NCI-H1417 (cell line): ENCODE measurements around the gene ESM1.
A peak's percentile ranks its signal among the peaks of the same experiment; 100 is the strongest.

ENCODE experiments used
- DNase-seq, 3 experiments: peaks; one replicate each; lab custom pipeline; 2025; lab: John Stamatoyannopoulos, UW

Gene ESM1

DNA sequence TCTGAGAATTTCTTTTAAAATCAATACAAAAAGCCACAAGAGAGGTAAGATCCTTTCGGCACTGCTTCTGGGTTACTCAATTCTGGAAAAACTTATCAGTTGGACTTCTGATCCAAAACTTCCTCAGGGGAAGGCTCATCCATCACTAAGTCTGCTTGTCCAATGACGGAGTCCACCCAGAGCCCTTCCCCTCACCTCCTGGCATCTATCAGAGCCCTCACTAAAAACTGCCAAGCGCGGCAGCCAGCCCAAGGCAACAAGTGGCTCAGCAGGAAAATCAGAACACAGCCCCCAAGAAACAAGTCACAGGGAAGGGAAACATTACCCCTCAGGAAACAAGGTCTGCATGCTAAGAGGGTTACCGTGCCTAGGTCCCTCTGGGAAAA is 869 bp upstream of the ESM1 start:
- DNase-seq: no peak

DNA sequence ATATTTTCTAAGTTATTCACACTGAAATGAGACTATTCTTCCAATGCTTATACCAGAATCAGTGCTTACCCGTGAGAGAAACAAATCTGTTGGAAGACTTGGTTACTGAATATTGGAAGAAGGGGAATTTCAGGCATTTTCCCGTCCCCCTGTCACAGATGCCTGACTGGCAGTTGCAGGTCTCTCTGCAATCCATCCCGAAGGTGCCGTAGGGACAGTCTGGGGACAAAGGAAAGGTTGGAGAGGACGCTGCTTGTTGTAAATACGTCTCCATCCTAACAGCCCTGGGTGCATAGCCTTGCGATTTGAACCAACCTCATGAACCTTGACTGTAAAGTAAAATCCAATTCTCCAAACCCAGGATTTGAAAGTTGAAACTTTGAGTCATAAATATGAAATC is 3.5 kb downstream of the ESM1 start:
- no peak for DNase-seq

- no peak for DNase-seq
Observed at GRCh38 chr5:54975701-54976100, 9.7 kb downstream of the ESM1 start.

GRCh38 chr5:54969856-54970828 is 15.3 kb downstream of the ESM1 start:
- no peak for DNase-seq

DNA sequence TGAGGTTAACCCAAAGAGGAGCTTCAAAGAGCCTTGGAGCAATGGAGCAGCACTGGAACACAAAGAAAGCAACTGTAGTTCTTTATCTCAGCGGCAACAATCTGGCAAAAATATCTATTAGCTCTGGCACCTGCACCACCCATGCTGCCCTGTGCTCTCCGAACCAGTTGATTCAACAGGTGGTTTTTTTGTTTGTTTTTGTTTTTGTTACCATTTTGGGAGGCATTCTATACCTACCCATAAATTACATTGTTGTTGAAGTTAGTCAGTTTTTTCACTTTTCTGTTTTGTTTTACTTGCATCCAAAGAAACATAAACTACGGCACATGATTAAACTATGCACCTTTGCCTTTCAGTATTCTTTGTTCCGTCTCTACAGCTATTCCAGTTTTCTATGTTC is 16.2 kb downstream of the ESM1 start:
- DNase-seq: no peak

DNA sequence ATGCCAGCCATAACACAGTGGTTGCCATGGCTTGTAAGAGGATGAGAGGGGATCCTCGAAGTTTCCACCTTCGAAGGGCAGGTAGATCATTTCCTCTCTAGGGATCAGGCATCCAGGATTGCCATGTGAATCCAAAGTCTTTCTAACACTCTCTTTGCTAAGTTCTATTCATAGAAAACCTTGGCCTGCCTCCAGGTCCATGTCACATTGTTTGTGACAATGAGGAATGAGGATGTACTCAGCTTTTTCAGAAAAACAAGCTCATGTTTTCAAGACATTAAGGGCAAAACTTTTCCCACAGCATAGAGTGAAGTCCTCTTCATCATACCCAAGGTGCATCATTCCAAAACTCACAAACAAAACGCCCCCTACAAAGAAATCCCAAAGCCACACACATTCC is 19.6 kb downstream of the ESM1 start:
- no peak for DNase-seq

- peak in 1 of 3 experiments; percentile 8 for DNase-seq
Observed at GRCh38 chr5:54964405-54964804, 21.0 kb downstream of the ESM1 start.

GRCh38 chr5:54959673-54960418 is 25.5 kb downstream of the ESM1 start:
- peak; percentile 8 to 37 (median 26) for DNase-seq

DNA sequence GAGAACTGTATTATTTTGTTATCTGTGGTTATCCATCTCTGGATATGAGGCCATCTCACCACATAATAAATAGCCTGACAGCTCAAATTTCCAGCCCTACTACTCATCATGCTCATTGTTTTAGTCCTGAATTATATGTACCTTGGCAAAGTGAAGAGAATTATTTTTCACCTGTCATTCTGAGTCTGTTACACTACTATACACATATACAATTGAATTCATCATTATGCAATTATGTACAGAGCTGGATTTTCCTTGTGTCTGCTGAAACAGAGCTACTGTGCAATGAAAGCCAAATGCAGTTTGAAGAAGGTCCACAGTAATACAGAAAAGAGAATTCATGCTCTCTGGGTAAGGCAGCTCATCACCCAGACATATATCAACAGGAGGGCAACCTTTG is 28.5 kb downstream of the ESM1 start:
- peak in 1 of 3 experiments; percentile 11 for DNase-seq

GRCh38 chr5:54947187-54947586 is 38.2 kb downstream of the ESM1 start:
- no peak for DNase-seq

- DNase-seq: no peak
Observed at GRCh38 chr5:54946306-54946819, 39.0 kb downstream of the ESM1 start.

GRCh38 chr5:54944364-54944763 is 41.0 kb downstream of the ESM1 start:
- DNase-seq: peak in 2 of 3 experiments; percentile 19 to 30

GRCh38 chr5:54942064-54942778 is 43.2 kb downstream of the ESM1 start:
- DNase-seq: peak in 1 of 3 experiments; percentile 6

- DNase-seq: peak in 2 of 3 experiments; percentile 9 to 46
Observed at GRCh38 chr5:54936201-54936600, 49.2 kb downstream of the ESM1 start.

- DNase-seq: no peak
Observed at GRCh38 chr5:54932789-54933188, 52.6 kb downstream of the ESM1 start.

DNA sequence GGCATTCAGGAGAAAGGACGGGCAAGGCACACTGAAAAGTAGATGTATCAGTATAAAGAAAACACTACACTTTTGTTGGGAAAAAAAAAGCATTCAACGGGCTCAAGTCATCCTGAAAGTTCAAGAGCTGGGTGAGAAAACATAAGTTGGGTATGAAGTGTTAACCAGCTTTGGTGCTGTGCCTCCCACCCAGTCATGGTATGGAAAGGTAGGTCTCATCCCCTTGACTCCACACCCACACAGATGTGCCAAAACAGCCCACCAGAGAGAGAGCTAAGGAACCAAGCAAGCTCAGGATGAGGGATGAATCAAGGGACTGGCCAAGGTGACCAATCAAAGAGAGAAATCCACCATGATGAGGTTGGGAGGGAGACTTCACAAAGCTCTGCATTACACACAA is 54.7 kb downstream of the ESM1 start:
- DNase-seq: no peak
